Activated CD8-positive, alpha-beta memory T cell treated with anti-CD3 and anti-CD28 coated beads, Interleukin-2, amount 50 U/mL, for 1 hour (primary cell): ENCODE measurements around the gene SLC24A5.

Experiments
- DNase-seq: peaks from one replicate; pipeline ENCODE4 v3.0.0-alpha.2; 2020; ENCODE audit errors: extremely low read depth

The SLC24A5 gene

DNA sequence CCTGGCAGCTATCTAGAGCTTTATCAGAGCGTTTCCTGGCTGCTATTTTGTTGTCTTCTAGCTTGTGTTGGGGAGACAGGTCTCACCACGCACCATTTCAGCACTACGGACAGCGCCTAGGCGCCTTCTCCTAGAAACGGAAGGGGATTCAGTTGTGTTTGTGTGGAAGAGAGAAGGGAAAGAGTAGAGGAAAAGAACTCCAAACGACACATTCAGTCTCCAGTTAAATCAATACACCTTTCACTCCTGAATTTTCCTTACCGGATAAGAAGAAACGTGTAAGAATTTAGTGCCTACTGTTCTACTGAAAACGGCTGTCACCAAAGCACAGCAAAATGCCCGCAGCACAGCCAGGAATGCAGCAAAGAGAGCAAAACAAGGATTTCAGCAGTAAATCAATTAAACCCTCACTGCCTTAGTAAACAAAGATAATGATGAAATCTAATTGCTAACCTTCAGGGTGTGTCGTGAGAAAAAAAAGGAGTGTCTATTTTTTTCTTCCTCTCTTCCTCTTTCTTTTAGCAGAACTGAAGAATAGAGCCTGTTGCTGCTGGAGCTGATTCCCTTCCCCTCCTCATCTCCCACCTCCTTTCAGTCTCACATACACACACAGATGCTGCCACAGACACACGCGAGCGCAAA is 70.3 kb downstream of the SLC24A5 start:
- DNase-seq, result no peak

DNA sequence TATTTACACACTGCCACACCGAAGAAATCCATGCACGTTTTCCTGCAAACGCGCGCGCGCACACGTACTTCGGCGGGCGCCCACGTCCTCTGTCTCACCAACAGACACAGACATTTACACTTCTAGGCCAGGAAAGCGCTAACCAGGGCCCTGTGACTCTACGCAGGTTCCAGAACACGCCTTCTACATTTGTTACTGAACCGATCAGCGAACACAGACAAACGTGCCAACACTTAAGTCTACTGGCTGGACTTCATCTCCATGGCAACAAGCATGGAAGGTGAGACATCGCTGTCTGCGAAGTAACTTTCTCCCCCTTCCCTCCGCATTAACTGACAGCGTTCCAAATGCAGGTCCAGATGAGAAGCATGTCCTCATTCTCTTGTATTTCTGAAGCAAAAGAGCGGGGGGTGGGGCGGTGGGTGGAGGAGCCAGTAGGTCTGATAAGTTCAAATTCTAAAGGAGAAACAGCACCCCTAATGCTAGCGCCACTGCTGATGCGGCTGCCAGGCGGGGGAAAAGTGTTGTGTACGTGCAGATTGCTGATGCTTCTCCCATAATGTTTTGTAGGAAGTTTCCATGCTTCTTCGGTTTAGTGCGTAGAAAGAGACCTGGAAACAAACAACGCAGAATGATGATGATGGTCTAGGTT is 70.9 kb downstream of the SLC24A5 start, which contains the start of gene CTXN2:
TSS of gene CTXN2 (plus strand) at position 92 of the 652 bp plus-strand sequence. CDS start 9,636 bp downstream, outside the sequence.
- no peak for DNase-seq
